HG03196 (cell line): ENCODE measurements around the gene BSN.
"Not testable (repeated sequence)": the region's sequence is repeated elsewhere in the genome, so short reads cannot be mapped to it uniquely, and the experiment has no call there.

Experiments used
- ATAC-seq: cut with Tn5 transposase; IDR thresholded peaks from one replicate; pipeline ENCODE4 v1.9.1; 2021; ENCODE audit not compliant: unreplicated experiment

Gene BSN

GRCh38 chr3:49668861-49669260 lies 114.6 kb downstream of the BSN start:
- no peak for ATAC-seq

DNA sequence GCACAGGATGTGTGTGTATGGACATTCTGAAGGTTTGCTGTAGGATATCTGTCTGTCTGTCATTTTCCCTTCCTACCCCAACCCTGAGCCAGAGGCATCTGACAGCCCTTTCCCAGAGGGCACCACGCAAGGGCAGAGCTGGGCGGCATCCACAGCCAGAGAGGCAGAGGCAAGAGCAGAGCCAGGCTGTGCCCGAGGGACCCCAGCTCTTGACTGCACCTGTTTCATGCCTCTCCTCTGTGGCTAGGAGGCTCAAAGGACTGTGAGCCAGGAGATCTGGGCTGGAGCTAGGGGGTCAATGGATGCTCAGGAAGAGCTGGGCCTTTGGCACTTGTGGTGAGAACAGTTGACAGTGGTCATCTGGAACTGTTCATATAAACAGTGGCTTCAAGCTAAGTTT lies 115.1 kb downstream of the BSN start:
- no peak for ATAC-seq

DNA sequence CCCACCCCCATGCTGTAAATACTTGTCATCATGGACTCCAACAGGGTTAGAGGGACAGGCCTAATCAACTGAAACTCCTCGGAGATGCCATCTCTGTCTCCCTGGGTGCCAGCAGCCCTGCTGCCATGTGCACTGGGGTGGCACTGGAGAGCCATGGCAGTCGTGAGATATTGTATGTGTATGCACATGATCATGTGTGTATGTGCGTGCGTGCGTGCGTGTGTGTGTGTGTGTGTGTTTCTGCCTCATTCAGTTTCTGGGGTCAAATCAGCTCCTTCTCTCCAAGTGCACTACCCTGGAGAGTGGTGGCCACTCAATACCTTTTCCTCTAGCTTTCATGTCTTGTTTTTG lies 116.6 kb downstream of the BSN start:
- no peak for ATAC-seq

DNA sequence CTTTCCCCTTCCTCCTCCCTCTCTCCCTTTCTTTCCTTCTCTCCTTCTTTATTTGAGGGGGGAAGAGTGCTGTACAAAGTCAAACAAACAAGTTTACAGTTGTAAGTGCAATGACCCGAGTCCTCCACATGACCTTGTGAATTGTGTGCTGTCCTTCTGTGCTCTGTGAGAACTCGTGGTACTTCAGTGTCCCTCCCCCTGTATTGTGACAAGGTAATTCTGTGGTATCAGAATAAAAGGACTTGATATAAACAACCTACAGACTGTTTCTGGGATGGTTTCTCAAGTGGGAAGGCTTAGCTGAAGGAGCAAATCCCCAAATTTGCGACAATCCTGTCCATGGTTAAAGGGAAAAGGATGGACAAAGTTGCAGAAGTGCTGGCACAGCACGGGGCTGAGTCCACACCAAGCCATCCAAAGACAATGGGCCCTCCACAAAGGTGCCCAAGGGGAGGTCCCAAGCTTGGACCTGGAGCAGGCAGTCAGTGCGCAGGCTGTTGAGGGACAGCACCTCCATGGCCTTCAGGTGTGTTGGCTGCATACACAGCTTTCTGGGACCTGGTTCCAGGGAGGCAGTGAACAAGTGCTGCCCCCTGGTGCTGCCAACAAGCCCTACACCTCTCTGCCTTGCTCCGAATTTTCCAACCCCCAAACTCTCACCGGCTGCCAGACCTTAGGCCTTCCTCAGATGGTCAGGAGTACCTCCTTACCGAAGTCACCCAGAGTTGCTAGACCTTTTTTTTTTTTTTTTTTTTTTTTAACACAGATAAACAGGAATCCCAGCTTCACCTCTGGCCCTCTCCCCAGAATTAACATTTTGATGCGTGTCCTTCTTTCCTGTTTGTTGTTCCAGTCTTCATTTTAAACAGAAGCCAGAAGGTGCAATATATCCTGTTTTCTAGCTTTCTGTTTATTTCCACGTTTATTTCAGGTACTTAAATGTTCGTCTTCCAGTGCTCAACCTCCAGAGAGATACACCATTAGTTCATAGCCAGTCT lies 117.3 kb downstream of the BSN start:
- no peak for ATAC-seq

GRCh38 chr3:49673121-49673714 lies 118.9 kb downstream of the BSN start:
- ATAC-seq, result peak; percentile 1

DNA sequence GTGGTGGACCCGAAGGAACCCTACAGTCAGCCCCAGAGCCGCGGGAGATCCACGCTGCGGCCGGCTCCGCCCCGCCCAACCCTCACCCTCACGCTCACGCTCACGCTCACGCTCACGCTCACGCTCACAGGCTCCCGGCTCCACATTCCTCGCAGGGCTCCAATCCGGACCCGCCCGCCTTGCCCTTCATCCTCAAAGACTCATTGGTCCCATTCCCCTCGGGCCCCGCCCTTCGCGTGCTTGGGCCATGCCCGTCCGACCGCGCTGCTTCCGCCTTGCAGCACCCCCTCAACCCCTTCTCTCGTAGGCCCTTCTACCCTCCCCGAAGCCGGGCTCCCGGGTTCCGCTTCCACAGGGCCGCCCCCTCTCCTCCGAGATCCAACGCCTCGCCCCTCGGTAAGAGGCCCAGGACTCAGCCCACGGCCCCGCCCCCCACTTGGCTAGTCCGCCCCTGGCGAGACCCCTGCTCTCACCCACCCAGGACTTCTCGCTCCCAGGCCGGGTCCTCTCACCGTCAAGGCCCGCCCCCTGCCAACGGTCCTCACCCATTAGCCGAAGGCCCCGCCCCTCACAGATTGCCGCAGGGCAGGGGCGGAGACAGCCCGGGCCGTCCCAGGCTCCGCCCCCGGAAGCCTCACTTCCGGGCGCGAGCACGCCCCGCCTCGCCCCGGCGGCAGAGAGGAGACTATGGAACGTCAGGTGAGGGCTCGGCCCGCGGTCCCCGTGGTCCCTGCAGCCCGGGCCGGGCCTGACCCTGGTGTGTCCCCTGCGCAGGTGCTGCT lies 119.6 kb downstream of the BSN start, which contains the start of gene APEH:
Gene APEH (plus strand): TSS at position 637 of the 782 bp plus-strand sequence. CDS start 51 bp downstream, at position 688.
- ATAC-seq, result peak; percentile 69

GRCh38 chr3:49674497-49674983 lies 120.3 kb downstream of the BSN start:
- ATAC-seq, result peak; percentile 12

DNA sequence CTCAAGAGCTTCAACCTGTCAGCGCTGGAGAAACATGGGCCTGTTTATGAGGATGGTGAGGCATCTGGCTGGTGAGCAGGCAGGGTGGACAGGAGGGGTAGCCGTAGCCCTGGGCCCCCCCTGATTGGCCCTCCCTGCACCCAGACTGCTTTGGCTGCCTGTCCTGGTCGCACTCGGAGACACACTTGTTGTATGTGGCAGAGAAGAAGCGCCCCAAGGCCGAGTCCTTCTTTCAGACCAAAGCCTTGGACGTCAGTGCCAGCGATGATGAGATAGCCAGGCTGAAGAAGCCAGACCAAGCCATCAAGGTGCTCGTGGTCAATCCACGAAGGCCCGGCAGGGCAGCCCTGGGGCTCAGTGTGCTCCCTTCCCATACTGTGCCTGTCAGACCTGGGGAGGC lies 121.6 kb downstream of the BSN start:
- no peak for ATAC-seq

DNA sequence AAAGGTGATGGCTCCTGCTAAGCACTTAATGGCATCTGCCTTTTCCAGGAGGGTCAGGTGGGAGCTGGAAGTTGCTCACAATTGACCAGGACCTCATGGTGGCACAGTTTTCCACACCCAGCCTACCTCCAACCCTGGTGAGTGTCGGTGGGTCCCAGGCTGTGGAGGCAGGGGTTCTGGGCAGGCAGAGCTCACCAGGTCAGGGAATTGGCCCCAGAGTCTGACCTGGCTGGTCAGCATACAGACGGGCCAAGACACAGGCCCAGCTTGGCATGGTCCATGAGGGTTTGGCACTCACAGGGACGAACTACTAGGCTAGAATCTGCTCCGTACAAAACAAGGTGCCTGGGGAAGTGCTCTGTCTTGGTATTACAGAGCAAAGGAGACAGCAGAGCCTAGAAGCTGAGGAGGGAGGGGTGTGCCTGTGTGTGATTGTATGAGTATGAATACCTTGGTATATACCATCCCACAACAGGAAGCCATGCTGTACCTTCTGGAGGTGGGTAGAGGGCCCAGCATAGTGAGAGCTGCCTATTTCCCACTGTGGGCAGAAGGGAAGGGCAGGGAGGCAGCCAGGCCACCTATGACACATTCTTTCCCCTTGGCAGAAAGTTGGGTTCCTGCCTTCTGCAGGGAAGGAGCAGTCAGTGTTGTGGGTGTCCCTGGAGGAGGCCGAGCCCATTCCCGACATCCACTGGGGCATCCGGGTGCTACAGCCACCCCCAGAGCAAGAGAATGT lies 126.4 kb downstream of the BSN start:
- ATAC-seq, result no peak

- no peak for ATAC-seq
These were observed 126.9 kb downstream of the BSN start for GRCh38 chr3:49681232-49681522.

GRCh38 chr3:49681543-49681942 lies 127.3 kb downstream of the BSN start:
- no peak for ATAC-seq

DNA sequence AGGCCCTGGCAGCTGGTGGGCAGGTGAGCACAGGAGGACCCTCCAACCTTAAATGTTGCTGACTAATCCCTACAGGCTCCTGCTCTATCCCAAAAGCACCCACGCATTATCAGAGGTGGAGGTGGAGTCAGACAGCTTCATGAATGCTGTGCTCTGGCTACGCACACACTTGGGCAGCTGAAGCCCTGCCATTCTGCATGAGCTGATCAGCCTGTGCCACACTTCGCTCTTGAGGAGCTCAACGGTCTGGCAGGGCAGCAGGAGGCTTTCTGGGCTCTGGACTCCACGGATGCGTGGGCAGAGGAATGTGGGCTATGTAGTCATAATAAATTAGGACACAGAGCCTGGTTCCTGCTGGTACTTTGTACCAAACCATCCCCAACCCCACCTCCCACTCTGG lies 128.9 kb downstream of the BSN start:
- ATAC-seq, result no peak

DNA sequence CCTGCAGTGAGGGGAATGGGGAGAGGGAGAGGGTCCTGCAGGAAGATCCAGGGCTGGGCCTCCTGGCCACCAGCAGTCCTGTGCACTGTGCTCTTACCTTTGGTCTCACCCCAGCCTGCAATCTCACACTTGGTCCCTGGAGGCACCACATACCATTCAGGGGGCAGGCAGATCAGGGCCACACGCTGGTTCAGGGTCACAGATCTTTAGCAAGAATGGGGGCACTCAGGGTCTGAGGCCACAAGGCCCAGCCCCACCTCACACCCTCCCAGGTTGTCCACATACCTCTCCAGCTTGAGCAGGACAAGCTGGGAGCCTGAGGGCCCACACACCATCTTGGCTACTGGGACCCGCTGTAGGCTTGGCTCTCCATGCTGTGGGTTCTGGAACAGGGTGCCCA lies 130.2 kb downstream of the BSN start:
- ATAC-seq, result not testable (repeated sequence)

DNA sequence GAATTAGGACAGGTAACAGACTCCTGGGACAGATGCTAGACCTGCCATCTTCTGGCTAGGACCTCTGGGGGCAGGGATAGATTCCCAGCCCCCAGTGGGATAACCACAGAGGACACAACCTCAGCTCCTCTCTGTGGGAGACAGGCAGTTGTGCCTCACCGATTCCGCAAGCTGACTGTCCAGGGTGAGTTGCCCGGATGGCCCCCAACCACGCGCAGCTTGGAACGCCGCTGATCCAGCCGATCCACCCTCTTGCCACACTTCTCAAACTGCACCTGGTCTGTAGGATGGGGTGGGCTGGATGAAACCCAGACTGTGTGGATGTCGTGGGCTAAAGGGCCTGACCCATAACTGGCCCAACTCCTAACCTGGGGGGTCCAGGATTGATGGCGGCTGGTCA lies 130.8 kb downstream of the BSN start:
- ATAC-seq, result not testable (repeated sequence)

DNA sequence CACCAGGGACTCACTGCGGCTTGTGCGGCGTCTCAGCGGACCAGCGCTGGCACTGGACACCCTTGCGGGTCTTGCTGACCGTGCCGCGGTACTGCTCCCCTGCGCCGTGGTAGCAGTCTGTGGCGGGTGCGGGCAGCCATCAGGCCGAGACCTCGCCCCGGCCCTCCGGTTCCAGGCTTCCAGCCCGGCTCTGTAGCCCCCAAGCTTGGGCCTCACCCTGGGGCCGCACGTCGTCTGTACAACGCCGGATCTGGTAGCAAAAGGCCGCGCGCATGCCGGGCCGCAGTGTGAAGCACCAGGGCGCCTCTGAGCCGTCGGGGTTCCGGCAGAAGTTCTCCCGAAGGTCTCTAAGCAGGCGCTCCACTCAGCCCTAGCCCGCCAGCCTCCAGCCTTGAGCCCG lies 131.6 kb downstream of the BSN start:
- not testable (repeated sequence) for ATAC-seq

- ATAC-seq, result not testable (repeated sequence)
These were observed 132.1 kb downstream of the BSN start for GRCh38 chr3:49686346-49686745.

DNA sequence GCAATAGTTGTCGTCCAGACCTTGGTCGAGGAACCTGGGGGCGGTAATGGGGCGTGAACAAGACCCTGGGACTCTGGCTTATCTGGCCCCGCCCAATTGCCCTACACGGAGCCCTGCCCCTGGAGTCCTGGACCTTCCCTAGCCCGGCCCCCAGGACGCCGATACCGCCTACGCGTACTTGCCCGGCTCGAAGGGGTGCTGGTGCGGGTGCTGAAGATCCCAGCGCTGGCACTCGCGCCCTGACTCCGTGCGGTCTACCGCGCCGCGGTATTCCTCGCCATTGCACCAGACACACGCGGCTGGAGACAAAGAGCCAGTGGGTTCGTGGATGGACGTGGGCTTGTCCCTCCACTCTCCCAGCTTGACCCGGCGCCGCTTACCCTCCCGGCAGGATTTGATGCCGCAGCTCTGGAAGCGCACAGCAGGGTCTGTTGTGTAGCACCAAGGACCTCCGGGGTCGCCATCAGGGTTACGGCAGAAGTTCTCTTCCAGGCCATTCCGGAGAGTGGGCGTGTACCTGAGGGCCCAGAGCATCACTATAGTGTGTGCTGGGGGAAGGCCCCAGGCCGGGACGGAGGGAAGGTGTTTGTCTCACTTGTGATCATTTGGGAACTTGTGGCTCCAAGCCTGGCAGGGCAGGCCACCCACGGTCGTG lies 132.6 kb downstream of the BSN start:
- ATAC-seq, result not testable (repeated sequence)

GRCh38 chr3:49687424-49687795 lies 133.1 kb downstream of the BSN start:
- ATAC-seq, result not testable (repeated sequence)

DNA sequence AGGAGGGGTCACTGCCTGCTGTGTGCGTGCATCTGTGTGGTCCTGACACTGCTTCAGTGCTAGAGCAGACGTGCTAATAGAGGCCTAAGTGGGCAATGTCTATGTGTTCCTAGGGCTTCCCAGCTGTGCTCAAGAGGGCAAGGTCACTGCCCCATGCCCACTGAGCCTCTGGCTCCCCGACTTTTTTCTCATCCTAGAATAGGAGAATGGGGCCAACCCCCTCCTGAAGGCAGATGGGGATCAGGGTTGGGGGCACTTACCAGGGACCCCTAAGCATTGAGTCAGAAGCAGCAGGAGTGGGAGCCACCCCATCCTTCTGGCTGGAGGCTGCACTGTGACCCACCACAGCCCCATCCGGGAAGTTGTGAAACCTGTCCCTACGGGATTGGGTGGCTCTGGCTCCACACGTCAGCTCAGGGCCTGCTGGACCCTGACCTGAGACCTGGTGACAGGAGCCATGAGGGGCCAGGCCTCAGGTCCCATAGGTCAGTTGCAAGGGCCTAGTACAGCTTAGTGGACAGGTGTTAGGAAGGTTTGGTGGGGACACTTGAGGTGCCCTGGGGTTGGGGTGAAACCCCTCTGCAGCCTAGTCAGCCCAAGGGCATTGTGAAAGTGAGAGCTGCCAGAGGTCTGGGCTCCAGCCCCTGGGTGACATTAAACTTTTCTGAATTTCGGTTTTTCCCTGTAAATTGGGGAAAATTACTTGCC lies 134.2 kb downstream of the BSN start:
- peak; percentile 5 for ATAC-seq
